Hepatocyte (in vitro differentiated cells): ENCODE measurements around the gene ERC2. TPM values are rescaled to one million over a fixed set of nuclear protein-coding genes. Genes with fewer than 3 reads are reported as not detected.

Experiments
- DNase-seq: peaks from one replicate; pipeline ENCODE4 v3.0.0-alpha.2; 2016; ENCODE audit warnings: low spot score
- H2AFZ ChIP-seq: fragments of 200-600 bp; sonication (generic); 2 replicates; pipeline ENCODE4 v1.6.0; 2016; ENCODE audit warnings: antibody characterized with exemption, mild to moderate bottlenecking
- H3K27ac ChIP-seq: fragments of 200-600 bp; sonication (generic); 2 replicates; pipeline ENCODE4 v1.5.1; 2016; ENCODE audit warnings: mild to moderate bottlenecking
- H3K27me3 ChIP-seq: fragments of 200-600 bp; sonication (generic); 2 replicates; pipeline ENCODE4 v1.6.1; 2016
- H3K36me3 ChIP-seq: fragments of 200-600 bp; sonication (generic); replicated peaks from 2 replicates; pipeline ENCODE4 v1.5.1; 2016; ENCODE audit warnings: low read depth; ENCODE audit not compliant: insufficient read depth
- H3K4me1 ChIP-seq: fragments of 200-600 bp; sonication (generic); 2 replicates; pipeline ENCODE4 v1.5.1; 2016; ENCODE audit warnings: mild to moderate bottlenecking, moderate library complexity; ENCODE audit not compliant: insufficient read depth
- H3K4me2 ChIP-seq: fragments of 200-600 bp; sonication (generic); 2 replicates; pipeline ENCODE4 v1.6.0; 2016
- H3K4me3 ChIP-seq: fragments of 200-600 bp; sonication (generic); 2 replicates; pipeline ENCODE4 v1.5.1; 2016; ENCODE audit warnings: mild to moderate bottlenecking
- H3K79me2 ChIP-seq: fragments of 200-600 bp; sonication (generic); 2 replicates; pipeline ENCODE4 v1.6.0; 2017; ENCODE audit warnings: mild to moderate bottlenecking
- H3K9me2 ChIP-seq: fragments of 200-600 bp; sonication (generic); replicated peaks from 2 replicates; pipeline ENCODE4 v1.6.0; 2017; ENCODE audit warnings: mild to moderate bottlenecking; ENCODE audit not compliant: insufficient read depth
- H3K9me3 ChIP-seq: fragments of 200-600 bp; sonication (generic); 2 replicates; pipeline ENCODE4 v1.5.1; 2016; ENCODE audit warnings: low read depth, mild to moderate bottlenecking
- H4K20me1 ChIP-seq: fragments of 200-600 bp; sonication (generic); 2 replicates; pipeline ENCODE4 v1.6.0; 2016; ENCODE audit warnings: mild to moderate bottlenecking; ENCODE audit not compliant: insufficient read depth, poor library complexity, severe bottlenecking
- EZH2 ChIP-seq: fragments of 200-600 bp; sonication (generic); IDR thresholded peaks from 2 replicates; pipeline ENCODE4 v1.6.1; 2016; ENCODE audit warnings: antibody characterized with exemption, mild to moderate bottlenecking, borderline replicate concordance
- EZH2phosphoT487 ChIP-seq: fragments of 200-600 bp; sonication (generic); IDR thresholded peaks from one replicate; pipeline ENCODE4 v1.6.1; 2018; ENCODE audit warnings: antibody characterized with exemption, mild to moderate bottlenecking, low read depth, moderate library complexity; ENCODE audit not compliant: unreplicated experiment, severe bottlenecking
- WGBS: methylation state at CpG from one replicate; pipeline ENCODE4 v1.1.6; 2016; ENCODE audit warnings: low lambda C conversion rate; ENCODE audit errors: missing lambda C conversion rate; 5-methylcytosine and 5-hydroxymethylcytosine counted together
- polyA plus RNA-seq: library from polyadenylated mRNA; unstranded; fragments of >200 nt; fragmentation: Nextera tagmentation; extraction: Ambion mirVana; gene quantifications from 2 replicates; pipeline ENCODE4 v1.2.1, GENCODE V29; 2016
- total RNA-seq: library from RNA; depleted of rRNA; stranded (reverse); fragments of >200 nt; gene quantifications from 2 replicates; pipeline ENCODE4 v1.2.3, GENCODE V29; 2014
- TF ChIP-seq, protein P1 (sequence below): fragments of 200-600 bp; sonication (generic); IDR thresholded peaks from 2 replicates; pipeline ENCODE4 v1.5.1; 2016; ENCODE audit warnings: antibody characterized with exemption, mild to moderate bottlenecking; ENCODE audit not compliant: poor library complexity

The ERC2 gene
- total and polyA plus RNA-seq, 2 experiments from 2014 or later, result 1.2 to 5.3 TPM

DNA sequence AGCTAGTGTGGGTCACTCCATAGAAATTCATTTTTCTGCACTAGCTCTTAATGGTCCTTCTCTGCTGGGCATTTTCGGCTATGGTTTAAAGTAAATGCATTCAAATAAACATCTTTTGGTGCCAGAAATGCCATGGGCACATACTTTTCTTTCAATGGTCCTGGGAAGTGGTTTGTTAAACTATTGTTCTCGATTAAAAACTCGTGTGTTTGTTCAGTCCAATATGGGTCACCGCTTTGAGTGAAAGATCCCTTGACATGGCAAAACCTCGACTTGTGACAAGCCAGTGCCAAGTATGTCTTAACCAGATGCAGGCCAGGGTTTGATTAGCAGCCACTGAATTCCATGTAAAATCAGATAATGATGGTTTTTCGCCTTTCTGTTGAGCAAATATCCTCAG, 649.3 kb downstream of the ERC2 start:
- no peak for TF ChIP-seq EZH2
- TF ChIP-seq, protein P1, sequence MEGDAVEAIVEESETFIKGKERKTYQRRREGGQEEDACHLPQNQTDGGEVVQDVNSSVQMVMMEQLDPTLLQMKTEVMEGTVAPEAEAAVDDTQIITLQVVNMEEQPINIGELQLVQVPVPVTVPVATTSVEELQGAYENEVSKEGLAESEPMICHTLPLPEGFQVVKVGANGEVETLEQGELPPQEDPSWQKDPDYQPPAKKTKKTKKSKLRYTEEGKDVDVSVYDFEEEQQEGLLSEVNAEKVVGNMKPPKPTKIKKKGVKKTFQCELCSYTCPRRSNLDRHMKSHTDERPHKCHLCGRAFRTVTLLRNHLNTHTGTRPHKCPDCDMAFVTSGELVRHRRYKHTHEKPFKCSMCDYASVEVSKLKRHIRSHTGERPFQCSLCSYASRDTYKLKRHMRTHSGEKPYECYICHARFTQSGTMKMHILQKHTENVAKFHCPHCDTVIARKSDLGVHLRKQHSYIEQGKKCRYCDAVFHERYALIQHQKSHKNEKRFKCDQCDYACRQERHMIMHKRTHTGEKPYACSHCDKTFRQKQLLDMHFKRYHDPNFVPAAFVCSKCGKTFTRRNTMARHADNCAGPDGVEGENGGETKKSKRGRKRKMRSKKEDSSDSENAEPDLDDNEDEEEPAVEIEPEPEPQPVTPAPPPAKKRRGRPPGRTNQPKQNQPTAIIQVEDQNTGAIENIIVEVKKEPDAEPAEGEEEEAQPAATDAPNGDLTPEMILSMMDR, result no peak
- no peak for TF ChIP-seq EZH2phosphoT487
- Histone ChIP-seq H3K9me3 (no peaks in the 10 kb centered on the region), H4K20me1 (no peaks in the 10 kb centered on the region), H3K4me3 (no peak overlapping the region), H3K4me2 (no peak overlapping the region), H3K27ac (no peak overlapping the region), H3K9me2 (no peaks in the 10 kb centered on the region), H3K79me2 (no peaks in the 10 kb centered on the region), H3K4me1 (no peaks in the 10 kb centered on the region), H3K36me3 (no peaks in the 10 kb centered on the region), H3K27me3 (no peaks in the 10 kb centered on the region), H2AFZ (no peak overlapping the region)
- 83% methylated on average over 6 of the region's 6 CpGs for WGBS
- no peak for DNase-seq

DNA sequence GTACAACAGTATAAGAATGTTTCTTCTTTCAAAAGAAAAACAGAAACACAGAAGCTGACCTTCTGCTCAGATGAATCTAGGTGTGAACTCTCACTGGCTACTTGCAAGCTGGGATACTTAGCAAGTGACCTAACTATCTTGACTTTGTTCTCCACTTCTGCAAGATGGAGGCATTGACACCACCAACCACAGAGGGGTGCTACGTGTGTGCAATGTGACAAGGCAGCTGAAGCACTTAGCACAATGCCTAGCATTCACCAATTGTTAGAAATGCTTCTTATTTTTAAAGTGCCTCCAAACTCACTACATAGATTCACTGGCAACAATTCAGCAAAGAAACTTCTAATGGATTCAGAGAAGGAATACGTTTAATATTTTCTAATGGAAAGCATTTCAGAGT, 649.8 kb downstream of the ERC2 start:
- Histone ChIP-seq H3K36me3 (no peaks in the 10 kb centered on the region), H3K27ac (no peak overlapping the region), H3K4me2 (no peak overlapping the region), H3K9me3 (no peaks in the 10 kb centered on the region), H3K79me2 (no peaks in the 10 kb centered on the region), H3K4me3 (no peak overlapping the region), H4K20me1 (no peaks in the 10 kb centered on the region), H2AFZ (no peak overlapping the region), H3K4me1 (no peaks in the 10 kb centered on the region), H3K27me3 (no peaks in the 10 kb centered on the region), H3K9me2 (no peaks in the 10 kb centered on the region)
- no peak for DNase-seq
- 72% methylated on average over 2 of the region's 2 CpGs for WGBS
- TF ChIP-seq EZH2phosphoT487 (no peak), EZH2 (no peak)
- TF ChIP-seq, protein P1, result no peak

DNA sequence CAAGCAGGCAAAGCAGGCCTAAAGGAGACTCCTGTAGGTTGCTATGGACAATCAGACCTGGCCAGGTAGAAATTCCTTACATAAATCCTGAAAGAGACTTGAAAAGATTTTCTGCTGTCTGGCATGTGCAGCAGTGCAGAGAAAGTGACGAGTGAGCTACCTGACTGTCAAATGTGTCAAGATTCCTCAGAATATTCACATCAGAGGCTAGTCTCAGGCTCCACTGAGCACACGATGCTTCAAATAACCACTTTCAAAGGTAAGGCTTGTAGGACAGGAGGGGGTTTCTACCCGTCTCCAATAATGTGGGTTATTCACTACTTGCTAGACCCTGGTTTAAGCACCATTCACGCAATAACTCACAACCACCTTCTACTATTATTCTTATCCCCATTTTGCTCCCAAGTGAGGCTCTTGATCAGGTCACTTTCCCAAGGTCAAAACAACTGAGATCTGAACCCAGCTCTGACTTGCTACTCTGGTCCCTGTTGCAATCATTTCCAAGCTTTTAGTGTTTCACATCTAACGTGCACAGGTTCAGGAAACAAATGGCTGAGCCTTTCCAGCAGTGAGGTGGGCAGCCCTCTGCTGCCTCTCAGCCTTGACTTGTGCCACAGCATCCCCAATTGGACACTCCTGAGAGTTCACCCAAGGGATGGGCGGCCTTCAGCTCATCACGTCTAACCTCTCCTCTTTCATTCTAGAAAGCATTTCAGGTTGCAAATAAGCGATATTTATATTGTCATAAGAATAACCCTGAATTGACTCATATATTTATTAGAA, 651.3 kb downstream of the ERC2 start:
- no peak overlapping the region for H3K4me2 ChIP-seq
- no peaks in the 10 kb centered on the region for H3K9me3 ChIP-seq
- H3K27me3 ChIP-seq, result no peaks in the 10 kb centered on the region
- 81% methylated on average over 8 of the region's 8 CpGs for WGBS
- H4K20me1 ChIP-seq, result no peaks in the 10 kb centered on the region
- H3K9me2 ChIP-seq, result no peaks in the 10 kb centered on the region
- H3K4me1 ChIP-seq, result no peaks in the 10 kb centered on the region
- no peak overlapping the region for H3K27ac ChIP-seq
- TF ChIP-seq, protein P1, result no peak
- TF ChIP-seq EZH2, result no peak
- TF ChIP-seq EZH2phosphoT487, result no peak
- H3K79me2 ChIP-seq, result no peaks in the 10 kb centered on the region
- H3K4me3 ChIP-seq, result no peak overlapping the region
- H2AFZ ChIP-seq, result no peak overlapping the region
- no peaks in the 10 kb centered on the region for H3K36me3 ChIP-seq
- DNase-seq, result no peak
